HFFc6 (cell line): Measurements from ENCODE around the gene PPP2R5C. TPM values are rescaled to one million over a fixed set of nuclear protein-coding genes. Genes with fewer than 3 reads are reported as not detected.

Experiments
- DNase-seq: peaks from one replicate; pipeline ENCODE4 v3.0.0-alpha.2; 2018
- H3K27ac Mint-ChIP-seq: 2 replicates; pipeline ENCODE4 v1.8.0; 2020; ENCODE audit warnings: mild to moderate bottlenecking, mixed read lengths
- H3K27me3 Mint-ChIP-seq: 2 replicates; pipeline ENCODE4 v1.8.0; 2021; ENCODE audit warnings: mild to moderate bottlenecking, moderate library complexity, mixed read lengths; ENCODE audit not compliant: insufficient read depth
- H3K36me3 Mint-ChIP-seq: 2 replicates; pipeline ENCODE4 v1.8.0; 2021; ENCODE audit warnings: low read depth, mixed read lengths
- H3K4me1 Mint-ChIP-seq: 2 replicates; pipeline ENCODE4 v1.8.0; 2020; ENCODE audit warnings: low read depth, mixed read lengths
- H3K4me3 Mint-ChIP-seq: 2 replicates; pipeline ENCODE4 v1.8.0; 2020; ENCODE audit warnings: mild to moderate bottlenecking, moderate library complexity, mixed read lengths
- H3K9me3 Mint-ChIP-seq: 2 replicates; pipeline ENCODE4 v1.8.0; 2020; ENCODE audit warnings: mild to moderate bottlenecking, mixed read lengths
- CTCF ChIP-seq: fragments of 200-600 bp; sonication (generic); IDR thresholded peaks from 2 replicates; pipeline ENCODE4 v1.5.0; 2021; ENCODE audit warnings: antibody characterized with exemption, mild to moderate bottlenecking
- total RNA-seq, 6 experiments: library from RNA; stranded (reverse); fragmentation: NEBNext Ultra II Directional; extraction: Animal tissue kit (Norgen Biotek cat#: 25700); gene quantifications; 2 replicates in 1 of 6; 3 replicates in 5 of 6; pipeline ENCODE4 v1.2.3, GENCODE V29; 2021

Gene PPP2R5C
- total RNA-seq, 6 experiments from 2014 or later, result 108 to 128 (median 122) TPM

GRCh38 chr14:101772770-101773169, 11.3 kb downstream of the PPP2R5C start:
- no peak for TF ChIP-seq CTCF
- Mint-ChIP-seq H3K4me3 (no peak overlapping the region), H3K36me3 (no peaks in the 10 kb centered on the region), H3K9me3 (no peaks in the 10 kb centered on the region), H3K4me1 (peaks cover 7% of the 10 kb centered on the region), H3K27ac (no peak overlapping the region), H3K27me3 (no peaks in the 10 kb centered on the region; the same call in 1 of the 2 replicates)
- DNase-seq, result no peak

- no peaks in the 10 kb centered on the region for H3K36me3 Mint-ChIP-seq
- no peak overlapping the region for H3K27ac Mint-ChIP-seq
- H3K9me3 Mint-ChIP-seq, result no peaks in the 10 kb centered on the region
- no peak overlapping the region for H3K4me3 Mint-ChIP-seq
- TF ChIP-seq CTCF, result no peak
- peaks cover 7% of the 10 kb centered on the region for H3K4me1 Mint-ChIP-seq
- DNase-seq, result no peak
- H3K27me3 Mint-ChIP-seq, result no peaks in the 10 kb centered on the region; the same call in 1 of the 2 replicates
Measured at GRCh38 chr14:101773378-101773777, 11.9 kb downstream of the PPP2R5C start.

- Mint-ChIP-seq H3K27me3 (peaks cover 6% of the 10 kb centered on the region), H3K4me1 (peaks cover 7% of the 10 kb centered on the region), H3K27ac (no peak overlapping the region), H3K36me3 (no peaks in the 10 kb centered on the region), H3K4me3 (no peak overlapping the region), H3K9me3 (no peaks in the 10 kb centered on the region)
- TF ChIP-seq CTCF, result no peak
- DNase-seq, result no peak
Measured at GRCh38 chr14:101774006-101774795, 12.7 kb downstream of the PPP2R5C start.

- H3K4me3 Mint-ChIP-seq, result no peak overlapping the region
- no peaks in the 10 kb centered on the region for H3K9me3 Mint-ChIP-seq
- H3K4me1 Mint-ChIP-seq, result peaks cover 7% of the 10 kb centered on the region
- no peak for TF ChIP-seq CTCF
- no peak overlapping the region for H3K27ac Mint-ChIP-seq
- H3K27me3 Mint-ChIP-seq, result peaks cover 6% of the 10 kb centered on the region
- no peak for DNase-seq
- no peaks in the 10 kb centered on the region for H3K36me3 Mint-ChIP-seq
Measured at GRCh38 chr14:101774814-101775213, 13.3 kb downstream of the PPP2R5C start.

GRCh38 chr14:101775826-101776225, 14.3 kb downstream of the PPP2R5C start:
- Mint-ChIP-seq H3K36me3 (no peaks in the 10 kb centered on the region), H3K27me3 (peaks cover 11% of the 10 kb centered on the region), H3K4me3 (no peak overlapping the region), H3K27ac (no peak overlapping the region), H3K9me3 (no peaks in the 10 kb centered on the region), H3K4me1 (peaks cover 5% of the 10 kb centered on the region)
- DNase-seq, result no peak
- no peak for TF ChIP-seq CTCF
